Glomerular visceral epithelial cell (primary cell): ENCODE measurements around the gene PGGHG.
"Not testable (repeated sequence)": the region's sequence is repeated elsewhere in the genome, so short reads cannot be mapped to it uniquely, and the experiment has no call there.

Source experiments
- DNase-seq: peaks from one replicate; pipeline ENCODE4 v3.0.0-alpha.2; 2016; ENCODE audit errors: extremely low spot score

PGGHG gene

GRCh38 chr11:288478-289397 lies at the start of gene PGGHG:
PGGHG (plus strand) TSS chr11:289126; CDS start chr11:289817, 691 bp downstream.
- DNase-seq, result peak; percentile 58

DNA sequence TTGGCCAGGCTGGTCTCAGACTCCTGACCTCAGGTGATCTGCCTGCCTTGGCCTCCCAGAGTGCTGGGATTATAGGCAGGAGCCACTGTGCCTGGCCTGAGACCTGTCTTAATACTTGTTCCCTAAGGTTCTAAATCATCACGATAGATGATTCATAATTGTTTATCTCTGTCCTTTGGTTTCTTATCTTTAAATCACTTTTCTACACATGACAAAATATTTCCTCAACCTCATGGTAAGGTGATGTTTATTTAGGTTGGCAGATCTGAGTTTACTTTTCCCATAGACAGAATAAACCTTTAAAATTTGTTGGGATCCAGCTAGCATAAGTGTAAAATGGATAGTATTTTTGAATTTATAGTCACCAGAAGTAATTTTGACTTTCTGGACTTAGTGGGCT lies 48.6 kb upstream of the PGGHG start:
- DNase-seq, result no peak

GRCh38 chr11:241634-242033 lies 47.3 kb upstream of the PGGHG start:
- DNase-seq, result no peak

GRCh38 chr11:244376-244775 lies 44.5 kb upstream of the PGGHG start:
- no peak for DNase-seq

DNA sequence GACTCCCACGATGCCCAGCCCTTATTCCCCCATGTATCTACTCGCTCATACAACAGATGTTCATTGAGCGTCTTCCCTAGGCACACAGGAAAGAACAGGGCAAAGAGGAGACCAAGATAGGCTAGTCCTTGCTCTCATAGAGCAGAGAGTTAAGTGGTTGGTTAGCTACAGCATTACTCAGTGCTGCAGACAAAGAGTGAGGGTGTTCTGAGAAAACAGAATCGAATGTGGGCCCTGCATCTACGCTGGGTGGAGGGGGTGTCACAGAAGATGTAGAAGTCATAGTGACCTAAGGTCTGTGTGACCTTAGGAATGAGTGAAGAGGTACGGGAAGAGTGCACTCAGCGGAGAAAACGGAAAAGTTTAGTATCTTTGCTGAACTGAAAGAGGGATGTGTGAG lies 39.9 kb upstream of the PGGHG start:
- DNase-seq, result no peak

DNA sequence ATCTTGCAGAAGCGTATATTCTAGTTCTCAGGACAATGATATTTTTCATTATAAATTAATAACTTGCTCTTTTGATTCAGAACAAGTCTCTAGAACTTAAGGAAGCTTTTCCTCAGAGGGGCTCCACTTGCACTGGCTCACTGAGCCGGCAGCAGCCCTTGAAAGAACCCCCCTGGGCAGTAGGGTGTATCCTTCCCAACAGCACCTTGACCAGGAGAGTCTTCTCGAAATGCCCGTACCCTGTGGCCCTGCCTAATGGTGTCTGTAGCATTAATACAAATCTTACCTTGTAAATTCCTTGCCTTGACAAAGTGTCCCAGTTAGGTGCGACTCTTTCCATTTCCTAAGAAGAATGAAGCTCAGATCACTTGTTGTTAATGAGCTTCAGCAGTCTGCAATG lies 38.7 kb upstream of the PGGHG start:
- no peak for DNase-seq

DNA sequence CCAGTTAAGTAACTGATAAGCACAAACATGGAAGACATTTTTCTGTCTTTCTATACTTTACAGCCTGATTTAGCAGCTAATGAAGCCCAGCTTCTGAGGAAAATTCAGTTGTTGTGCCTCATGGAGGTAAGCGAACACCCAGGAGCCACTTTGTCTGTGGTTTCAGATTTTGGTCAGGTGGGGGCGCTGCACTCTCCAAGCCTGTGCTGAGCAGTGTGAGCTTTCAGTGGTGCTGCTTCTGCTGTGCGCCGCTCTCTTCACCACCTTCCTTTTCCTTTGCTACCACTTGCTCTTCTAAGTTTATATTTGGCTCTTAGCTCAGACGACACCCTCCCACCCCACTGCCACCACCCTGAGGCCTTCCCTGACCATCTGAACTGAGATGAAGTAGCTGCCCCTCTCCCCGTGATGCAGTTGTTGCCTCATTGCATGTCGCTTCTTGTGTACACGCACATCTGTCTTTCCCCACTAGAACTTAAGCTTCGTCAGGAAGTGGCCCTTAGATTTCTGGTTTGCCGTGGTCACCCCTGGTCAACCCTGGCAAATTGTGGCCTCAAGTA lies 38.1 kb upstream of the PGGHG start:
- DNase-seq, result peak; percentile 42

DNA sequence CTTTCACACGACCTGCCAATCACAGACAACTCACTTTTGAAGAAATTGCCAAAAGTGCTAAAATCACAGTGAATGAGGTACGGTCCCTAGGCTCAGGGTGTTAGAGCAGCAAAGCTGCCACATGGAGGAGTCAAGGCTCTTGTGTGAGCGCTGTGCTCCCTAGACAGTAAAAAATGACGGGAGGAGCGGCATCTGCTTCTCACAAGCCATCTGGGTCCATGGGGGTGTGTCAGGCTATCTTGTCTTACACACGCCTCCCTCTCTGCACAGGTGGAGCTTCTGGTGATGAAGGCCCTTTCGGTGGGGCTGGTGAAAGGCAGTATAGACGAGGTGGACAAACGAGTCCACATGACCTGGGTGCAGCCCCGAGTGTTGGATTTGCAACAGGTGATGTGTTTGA lies 37.4 kb upstream of the PGGHG start:
- no peak for DNase-seq

GRCh38 chr11:252666-253065 lies 36.3 kb upstream of the PGGHG start:
- DNase-seq, result no peak

- no peak for DNase-seq
Measured at GRCh38 chr11:253160-253885, 35.6 kb upstream of the PGGHG start.

DNA sequence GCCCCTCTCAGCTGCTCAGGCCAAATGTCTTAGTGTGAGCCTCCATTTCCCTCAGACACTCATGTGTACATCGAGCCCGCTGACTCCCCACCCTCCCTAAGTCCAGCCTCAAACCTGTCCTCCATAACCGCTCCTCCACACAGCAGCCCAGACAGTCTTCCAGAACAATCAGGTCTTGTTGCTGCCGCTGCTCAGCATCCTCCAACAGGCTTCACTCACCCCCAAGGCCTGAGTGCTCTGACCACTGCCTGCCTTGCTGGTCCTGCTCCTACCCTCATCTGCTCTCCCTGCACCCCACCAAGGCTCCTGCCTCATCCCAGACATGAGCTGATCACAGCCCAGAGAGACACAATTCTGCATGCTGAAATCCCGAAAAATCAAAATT lies 35.0 kb upstream of the PGGHG start:
- DNase-seq, result no peak

DNA sequence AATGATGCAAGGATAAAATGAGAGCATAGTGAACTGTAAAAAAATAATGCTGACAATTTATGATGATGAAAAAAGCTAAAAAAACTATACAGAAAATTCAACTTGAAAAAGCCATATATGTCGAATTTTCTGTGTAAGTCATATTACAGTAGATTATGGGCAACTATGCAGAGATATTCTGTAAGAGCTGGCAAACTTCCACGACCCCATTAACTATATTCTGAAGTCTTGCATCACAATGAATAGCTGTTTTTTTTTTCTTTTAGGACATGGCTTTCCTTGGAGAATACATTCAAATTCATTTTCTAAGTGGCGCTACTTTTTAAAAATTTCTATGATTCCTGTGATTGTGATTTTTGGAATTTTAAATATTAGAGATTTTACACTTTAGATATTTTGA lies 33.8 kb upstream of the PGGHG start:
- no peak for DNase-seq

- DNase-seq, result no peak
Measured at GRCh38 chr11:255816-256215, 33.1 kb upstream of the PGGHG start.

DNA sequence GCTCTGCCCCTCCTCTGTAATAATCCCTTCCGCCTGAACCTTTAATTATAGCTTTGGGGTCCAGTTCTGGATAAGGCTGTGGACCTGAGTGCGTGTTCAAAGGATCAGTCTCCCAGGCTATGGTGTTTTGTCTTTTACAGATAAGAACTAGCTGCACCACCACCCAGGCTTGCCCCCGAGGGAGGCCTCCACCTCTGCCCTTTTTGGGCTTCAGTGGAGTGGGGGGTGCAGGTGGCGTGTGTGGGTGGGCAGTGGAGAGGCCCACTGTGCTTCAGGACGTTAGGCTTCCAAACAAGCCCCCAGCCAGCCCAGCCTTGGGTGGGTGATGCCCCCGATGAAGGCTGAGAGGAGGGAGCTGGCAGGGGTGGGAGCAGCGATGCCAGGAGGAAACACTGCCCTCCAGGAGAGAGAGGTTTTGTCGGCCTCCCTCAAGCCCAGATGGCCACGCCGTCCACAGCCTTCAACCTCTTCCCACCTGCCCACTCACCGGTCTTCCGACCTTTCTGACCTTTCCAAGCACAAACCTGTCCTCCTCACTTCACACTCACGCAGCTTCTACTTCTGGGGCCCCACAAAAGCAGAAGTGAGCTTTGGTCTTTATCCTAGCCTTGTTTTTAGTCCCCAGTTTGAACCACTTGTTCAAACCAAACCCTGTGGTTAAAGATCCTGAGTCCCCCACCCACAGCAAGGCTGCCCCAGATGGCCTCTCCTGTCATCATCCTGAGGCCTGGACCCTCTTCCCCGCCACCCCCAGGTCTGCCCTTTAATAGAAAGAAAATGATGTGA lies 31.8 kb upstream of the PGGHG start:
- DNase-seq, result no peak

- no peak for DNase-seq
Measured at GRCh38 chr11:257766-258493, 31.0 kb upstream of the PGGHG start.

DNA sequence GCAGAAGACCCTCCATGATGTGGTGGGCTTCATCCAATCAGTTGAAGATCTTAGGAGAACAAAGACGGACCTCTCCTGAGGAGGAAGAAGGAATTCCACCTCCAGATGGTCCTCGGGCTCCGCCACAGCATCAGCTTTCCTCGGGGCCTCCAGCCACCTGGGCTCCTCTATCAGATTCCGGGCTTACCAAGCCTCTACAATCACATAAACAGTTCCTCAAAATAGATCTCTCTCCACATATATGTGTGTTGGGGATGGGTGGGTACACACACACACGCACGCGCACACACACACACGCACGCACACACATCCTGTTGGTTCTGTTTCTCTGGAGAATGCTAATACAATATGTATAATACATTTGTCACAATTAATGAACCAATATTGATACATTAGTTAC lies 29.5 kb upstream of the PGGHG start:
- DNase-seq, result no peak

DNA sequence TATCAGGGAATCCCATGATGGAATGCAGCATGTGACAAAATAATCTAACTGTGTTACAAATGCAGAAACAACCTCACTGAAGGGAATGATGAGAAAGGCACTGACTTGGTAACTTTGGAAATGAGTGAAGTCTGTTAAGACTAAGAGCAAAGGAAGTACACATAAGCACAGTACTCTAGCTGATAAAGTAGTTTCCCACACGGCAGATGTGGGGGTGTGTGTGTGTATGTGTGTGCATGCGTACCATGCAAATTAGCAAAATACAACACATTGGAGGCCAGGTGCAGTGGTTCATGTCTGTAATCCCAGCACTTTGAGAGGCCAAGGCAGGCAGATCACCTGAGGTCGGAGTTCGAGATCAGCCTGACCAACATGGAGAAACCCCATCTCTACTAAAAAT lies 27.3 kb upstream of the PGGHG start:
- DNase-seq, result no peak

DNA sequence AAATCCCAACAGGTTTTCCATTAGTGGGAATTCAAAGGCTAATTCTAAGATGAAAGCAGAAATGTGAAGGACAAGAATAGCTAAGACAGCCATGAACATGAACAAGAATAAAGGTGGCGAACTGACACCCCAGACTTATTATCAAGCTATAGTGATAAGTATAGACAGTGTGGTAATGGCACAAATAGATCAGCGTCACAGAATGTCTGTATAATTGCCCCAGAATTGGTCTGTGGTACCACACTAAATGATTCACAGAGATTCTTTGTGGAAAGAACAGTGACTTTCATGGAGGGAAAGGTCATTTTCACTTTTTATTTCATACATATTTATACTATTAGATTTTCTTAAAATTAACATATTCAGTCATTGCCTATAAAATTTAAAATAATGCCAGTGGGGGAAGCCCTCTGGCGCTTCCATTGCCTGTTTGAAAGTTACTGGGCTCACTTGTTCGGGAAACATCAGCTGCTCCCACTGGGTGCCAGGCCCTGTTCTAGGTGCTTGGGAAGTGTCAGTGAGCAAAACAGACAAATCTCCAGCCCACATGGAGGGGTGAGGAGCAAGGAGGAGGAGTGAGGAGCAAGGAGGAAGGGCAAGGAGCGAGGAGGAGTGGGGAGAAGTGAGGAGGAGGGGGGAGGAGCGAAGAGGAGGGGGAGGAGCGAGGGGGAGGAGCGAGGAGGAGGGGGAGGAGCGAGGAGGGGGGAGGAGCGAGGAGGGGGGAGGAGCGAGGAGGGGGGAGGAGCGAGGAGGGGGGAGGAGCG lies 22.1 kb upstream of the PGGHG start:
- no peak for DNase-seq

DNA sequence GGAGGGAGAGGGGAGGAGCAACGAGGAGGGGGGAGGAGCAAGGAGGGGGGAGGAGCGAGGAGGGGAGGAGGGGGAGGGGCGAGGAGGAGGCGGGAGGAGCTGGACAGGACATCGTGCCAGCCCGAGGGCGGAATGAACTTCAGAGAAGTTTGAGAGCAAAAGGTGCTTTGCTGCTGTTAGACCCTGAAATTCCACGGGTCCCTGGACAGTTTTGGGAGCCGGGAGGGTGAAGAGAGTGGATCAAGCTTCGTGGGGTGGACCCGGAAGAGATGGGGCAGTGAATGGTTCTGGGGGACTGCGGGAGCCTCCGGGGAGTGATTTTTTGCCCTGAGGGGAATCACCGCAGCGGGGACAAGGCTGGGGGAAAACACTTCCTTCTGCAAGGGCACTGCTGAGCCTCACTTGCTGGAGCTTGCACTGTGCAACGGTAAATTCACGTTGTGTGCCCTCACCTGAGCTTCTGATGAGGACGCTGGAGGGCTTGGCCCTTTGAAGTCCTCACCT lies 21.4 kb upstream of the PGGHG start:
- no peak for DNase-seq

- DNase-seq, result not testable (repeated sequence)
Measured at GRCh38 chr11:268716-269145, 20.2 kb upstream of the PGGHG start.
